Liver (tissue), 9 donors: ENCODE results near the gene DTNA. TPM values are rescaled to one million over a fixed set of nuclear protein-coding genes. Genes with fewer than 3 reads are reported as not detected.

Source experiments
- DNase-seq: peaks from one replicate; pipeline ENCODE4 v3.0.0-alpha.2; 2017; ENCODE audit warnings: low spot score
- H3K27ac ChIP-seq, 2 donors: one replicate each; pipeline ENCODE4 v1.7.0; 2013; ENCODE audit warnings: inconsistent platforms in 2 of 2, low read length in 2 of 2, control low read depth in 1 of 2, low read depth in 1 of 2, mild to moderate bottlenecking in 1 of 2
- H3K27me3 ChIP-seq, 4 donors: one replicate each; pipeline versions ENCODE4 v1.6.1 to v1.7.0; 2013; ENCODE audit warnings: low read length in 3 of 4, inconsistent platforms in 1 of 4, mild to moderate bottlenecking in 1 of 4, moderate library complexity in 1 of 4; ENCODE audit not compliant: control insufficient read depth in 4 of 4, insufficient read depth in 4 of 4
- H3K36me3 ChIP-seq, 4 donors: one replicate each; pipeline versions ENCODE4 v1.6.1 to v1.7.0; 2013; ENCODE audit warnings: low read length in 3 of 4, mild to moderate bottlenecking in 3 of 4, low read depth in 1 of 4, moderate library complexity in 1 of 4; ENCODE audit not compliant: control insufficient read depth in 4 of 4, insufficient read depth in 3 of 4
- H3K4me1 ChIP-seq, 4 donors: one replicate each; pipeline versions ENCODE4 v1.6.1 to v1.7.0; 2013; ENCODE audit warnings: low read length in 3 of 4, mild to moderate bottlenecking in 3 of 4, moderate library complexity in 1 of 4; ENCODE audit not compliant: control insufficient read depth in 4 of 4, insufficient read depth in 4 of 4
- H3K4me3 ChIP-seq, 3 donors: one replicate each; pipeline versions ENCODE4 v1.6.1 to v1.7.0; 2013; ENCODE audit warnings: low read length in 3 of 3, control low read depth in 1 of 3, low read depth in 1 of 3, mild to moderate bottlenecking in 1 of 3
- H3K9ac ChIP-seq, 2 donors: one replicate each; pipeline ENCODE4 v1.7.0; 2013; ENCODE audit warnings: low read length in 2 of 2, mild to moderate bottlenecking in 2 of 2, moderate library complexity in 2 of 2, control low read depth in 1 of 2, low read depth in 1 of 2
- H3K9me3 ChIP-seq, 4 donors: one replicate each; pipeline versions ENCODE4 v1.6.1 to v1.7.0; 2013; ENCODE audit warnings: low read length in 3 of 4; ENCODE audit not compliant: control insufficient read depth in 4 of 4
- FOXA1 ChIP-seq: IDR thresholded peaks from 2 replicates; pipeline ENCODE4 v1.6.1; 2016; ENCODE audit warnings: antibody characterized with exemption
- FOXA2 ChIP-seq: IDR thresholded peaks from 2 replicates; pipeline ENCODE4 v1.6.1; 2016; ENCODE audit warnings: antibody characterized with exemption
- GABPA ChIP-seq, 2 donors: IDR thresholded peaks in 1 of 2; conservative IDR thresholded peaks in 1 of 2; 2 replicates each; pipeline ENCODE4 v1.6.1; 2016; ENCODE audit warnings: antibody characterized with exemption in 2 of 2, mild to moderate bottlenecking in 1 of 2, moderate library complexity in 1 of 2
- HNF4A ChIP-seq, 2 donors: conservative IDR thresholded peaks; 2 replicates each; pipeline ENCODE4 v1.6.1; 2016; ENCODE audit warnings: antibody characterized with exemption in 2 of 2, mild to moderate bottlenecking in 2 of 2
- HNF4G ChIP-seq: IDR thresholded peaks from 2 replicates; pipeline ENCODE4 v1.6.1; 2016; ENCODE audit warnings: antibody characterized with exemption
- JUND ChIP-seq, 2 donors: IDR thresholded peaks; 2 replicates each; pipeline ENCODE4 v1.6.1; 2016; ENCODE audit warnings: antibody characterized with exemption in 2 of 2
- NR2F2 ChIP-seq: IDR thresholded peaks from 2 replicates; pipeline ENCODE4 v1.6.1; 2016; ENCODE audit warnings: antibody characterized with exemption
- RAD21 ChIP-seq, 2 donors: IDR thresholded peaks; 2 replicates each; pipeline ENCODE4 v1.6.1; 2016; ENCODE audit warnings: antibody characterized with exemption in 2 of 2, mild to moderate bottlenecking in 2 of 2
- RXRA ChIP-seq, 2 donors: IDR thresholded peaks; 2 replicates each; pipeline ENCODE4 v1.6.1; 2017 to 2018; ENCODE audit warnings: antibody characterized with exemption in 2 of 2, mild to moderate bottlenecking in 1 of 2
- SP1 ChIP-seq: IDR thresholded peaks from 2 replicates; pipeline ENCODE4 v1.6.1; 2018; ENCODE audit warnings: antibody characterized with exemption, mild to moderate bottlenecking
- TAF1 ChIP-seq: conservative IDR thresholded peaks from 2 replicates; pipeline ENCODE4 v1.6.1; 2016; ENCODE audit warnings: antibody characterized with exemption, mild to moderate bottlenecking
- YY1 ChIP-seq: IDR thresholded peaks from 2 replicates; pipeline ENCODE4 v1.6.1; 2016; ENCODE audit warnings: antibody characterized with exemption, mild to moderate bottlenecking
- WGBS: extraction: QIAGEN DNeasy Blood & Tissue Kit; methylation state at CpG from one replicate; pipeline ENCODE4 v1.1.7; 2013; 5-methylcytosine and 5-hydroxymethylcytosine counted together
- polyA plus RNA-seq, 2 donors: library from polyadenylated mRNA; stranded (reverse) in 1 of 2; unstranded in 1 of 2; fragments of 200-250 nt in 1 of 2; fragments of >200 nt in 1 of 2; fragmentation: Nextera tagmentation in 1 of 2; extraction: Ambion mirVana in 1 of 2; gene quantifications; one replicate each; pipeline versions ENCODE4 v1.2.1 to v1.2.3, GENCODE V29; 2013 to 2015
- total RNA-seq, 2 donors: library from RNA; depleted of rRNA; stranded (reverse); fragments of >200 nt; gene quantifications; one replicate each; pipeline ENCODE4 v1.2.3, GENCODE V29; 2014
- TF ChIP-seq, protein P1 (sequence below): IDR thresholded peaks from 2 replicates; pipeline ENCODE4 v1.6.1; 2016; ENCODE audit warnings: antibody characterized with exemption, mild to moderate bottlenecking
- TF ChIP-seq, protein P2 (sequence below): IDR thresholded peaks from 2 replicates; pipeline ENCODE4 v1.6.1; 2016; ENCODE audit warnings: antibody characterized with exemption
- TF ChIP-seq, protein P3 (sequence below): fragments of 150-350 bp; IDR thresholded peaks from 2 replicates; pipeline ENCODE4 v1.5.1; 2017; ENCODE audit warnings: improper control_type of control experiment, low read depth, low read length; ENCODE audit not compliant: missing input control
- TF ChIP-seq, protein P4 (sequence below): IDR thresholded peaks from 2 replicates; pipeline ENCODE4 v1.6.1; 2016; ENCODE audit warnings: antibody characterized with exemption
- TF ChIP-seq, protein P5 (sequence below): IDR thresholded peaks from 2 replicates; pipeline ENCODE4 v1.6.1; 2016; ENCODE audit warnings: antibody characterized with exemption
- donor health status: healthy.
- donor health status: healthy.
- donor health status: healthy.
- donor health status: healthy.
- donor health status: healthy.

Gene DTNA
- total and polyA plus RNA-seq, 4 donors = 0.33 to 3.2 (median 1.4) TPM

DNA sequence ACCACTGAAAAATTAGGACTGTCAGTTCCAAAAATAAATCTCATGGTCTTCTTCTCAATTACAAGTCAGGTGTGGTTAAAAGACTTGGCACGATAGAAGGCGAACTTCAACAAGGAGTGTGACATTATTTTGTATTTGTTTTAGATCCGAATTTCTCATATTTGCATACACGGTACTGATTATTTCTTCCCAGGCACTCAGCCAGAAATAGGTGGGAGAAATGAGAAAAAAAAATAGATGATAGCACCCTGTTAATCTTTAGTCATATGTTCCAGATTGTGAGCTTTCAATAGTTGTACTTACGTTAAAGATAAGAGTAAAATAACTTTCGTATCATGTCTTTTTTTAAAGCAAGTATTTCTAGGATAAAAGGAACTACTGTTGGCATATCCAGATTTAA is 106.1 kb downstream of the DTNA start:
- H3K36me3 ChIP-seq = no peaks in the 10 kb centered on the region
- no peak overlapping the region for H3K27ac ChIP-seq
- H3K27me3 ChIP-seq = no peaks in the 10 kb centered on the region
- no peak overlapping the region for H3K9ac ChIP-seq
- TF ChIP-seq NR2F2 (no peak), FOXA1 (no peak), HNF4G (no peak), RAD21 (IDR thresholded peaks at IDR 0.05) (no peak)
- TF ChIP-seq, protein P1, sequence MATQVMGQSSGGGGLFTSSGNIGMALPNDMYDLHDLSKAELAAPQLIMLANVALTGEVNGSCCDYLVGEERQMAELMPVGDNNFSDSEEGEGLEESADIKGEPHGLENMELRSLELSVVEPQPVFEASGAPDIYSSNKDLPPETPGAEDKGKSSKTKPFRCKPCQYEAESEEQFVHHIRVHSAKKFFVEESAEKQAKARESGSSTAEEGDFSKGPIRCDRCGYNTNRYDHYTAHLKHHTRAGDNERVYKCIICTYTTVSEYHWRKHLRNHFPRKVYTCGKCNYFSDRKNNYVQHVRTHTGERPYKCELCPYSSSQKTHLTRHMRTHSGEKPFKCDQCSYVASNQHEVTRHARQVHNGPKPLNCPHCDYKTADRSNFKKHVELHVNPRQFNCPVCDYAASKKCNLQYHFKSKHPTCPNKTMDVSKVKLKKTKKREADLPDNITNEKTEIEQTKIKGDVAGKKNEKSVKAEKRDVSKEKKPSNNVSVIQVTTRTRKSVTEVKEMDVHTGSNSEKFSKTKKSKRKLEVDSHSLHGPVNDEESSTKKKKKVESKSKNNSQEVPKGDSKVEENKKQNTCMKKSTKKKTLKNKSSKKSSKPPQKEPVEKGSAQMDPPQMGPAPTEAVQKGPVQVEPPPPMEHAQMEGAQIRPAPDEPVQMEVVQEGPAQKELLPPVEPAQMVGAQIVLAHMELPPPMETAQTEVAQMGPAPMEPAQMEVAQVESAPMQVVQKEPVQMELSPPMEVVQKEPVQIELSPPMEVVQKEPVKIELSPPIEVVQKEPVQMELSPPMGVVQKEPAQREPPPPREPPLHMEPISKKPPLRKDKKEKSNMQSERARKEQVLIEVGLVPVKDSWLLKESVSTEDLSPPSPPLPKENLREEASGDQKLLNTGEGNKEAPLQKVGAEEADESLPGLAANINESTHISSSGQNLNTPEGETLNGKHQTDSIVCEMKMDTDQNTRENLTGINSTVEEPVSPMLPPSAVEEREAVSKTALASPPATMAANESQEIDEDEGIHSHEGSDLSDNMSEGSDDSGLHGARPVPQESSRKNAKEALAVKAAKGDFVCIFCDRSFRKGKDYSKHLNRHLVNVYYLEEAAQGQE = no peak
- no peak overlapping the region for H3K4me3 ChIP-seq
- 77% methylated on average over 6 of the region's 6 CpGs for WGBS
- H3K9me3 ChIP-seq = no peaks in the 10 kb centered on the region
- DNase-seq = no peak
- H3K4me1 ChIP-seq = no peaks in the 10 kb centered on the region

DNA sequence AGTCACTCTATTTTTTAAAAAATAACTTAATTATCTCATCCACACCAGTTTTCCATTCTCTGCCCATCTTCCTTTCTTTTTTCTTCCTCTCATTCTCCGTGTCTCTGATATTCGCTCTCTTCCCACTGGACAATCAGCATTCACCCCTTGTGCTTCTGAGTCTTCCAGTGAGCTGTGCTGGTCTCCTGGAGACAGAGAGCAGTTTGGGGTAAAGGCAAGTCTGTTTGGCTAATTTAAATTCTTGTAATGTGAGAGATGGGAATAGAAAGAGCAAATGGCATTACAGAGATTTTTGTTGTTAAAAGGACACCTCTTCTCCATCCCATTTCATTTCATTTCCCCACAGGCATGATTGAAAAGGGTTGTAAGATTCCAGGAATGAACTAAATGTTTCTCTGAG is 107.5 kb downstream of the DTNA start:
- H3K9ac ChIP-seq = no peak overlapping the region
- 93% methylated on average over 2 of the region's 2 CpGs for WGBS
- H3K27me3 ChIP-seq = no peaks in the 10 kb centered on the region
- H3K36me3 ChIP-seq = no peaks in the 10 kb centered on the region
- no peak overlapping the region for H3K4me3 ChIP-seq
- DNase-seq = no peak
- H3K27ac ChIP-seq = no peak overlapping the region
- no peaks in the 10 kb centered on the region for H3K4me1 ChIP-seq
- TF ChIP-seq, protein P2, sequence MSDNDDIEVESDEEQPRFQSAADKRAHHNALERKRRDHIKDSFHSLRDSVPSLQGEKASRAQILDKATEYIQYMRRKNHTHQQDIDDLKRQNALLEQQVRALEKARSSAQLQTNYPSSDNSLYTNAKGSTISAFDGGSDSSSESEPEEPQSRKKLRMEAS = no peak
- no peaks in the 10 kb centered on the region for H3K9me3 ChIP-seq

DNA sequence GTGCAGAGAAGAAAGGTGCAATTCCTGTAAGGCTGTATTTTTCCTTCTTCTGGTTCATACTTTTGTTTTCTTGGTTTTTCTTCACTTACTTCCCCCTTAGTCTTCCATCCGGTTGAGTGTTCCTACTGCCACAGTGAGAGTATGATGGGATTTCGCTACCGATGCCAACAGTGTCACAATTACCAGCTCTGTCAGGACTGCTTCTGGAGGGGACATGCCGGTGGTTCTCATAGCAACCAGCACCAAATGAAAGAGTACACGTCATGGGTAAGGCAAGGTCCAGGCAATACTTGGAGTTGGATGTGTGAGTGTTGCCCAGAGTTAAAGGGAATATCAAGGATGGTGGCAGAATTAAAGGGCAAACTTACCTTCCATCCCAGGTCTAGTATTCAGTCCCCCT is 108.0 kb downstream of the DTNA start:
- no peaks in the 10 kb centered on the region for H3K4me1 ChIP-seq
- H3K9me3 ChIP-seq = no peaks in the 10 kb centered on the region
- no peak for DNase-seq
- no peaks in the 10 kb centered on the region for H3K36me3 ChIP-seq
- H3K27me3 ChIP-seq = no peaks in the 10 kb centered on the region
- WGBS = 89% methylated on average over 5 of the region's 5 CpGs
- H3K27ac ChIP-seq = no peak overlapping the region
- H3K9ac ChIP-seq = no peak overlapping the region
- H3K4me3 ChIP-seq = no peak overlapping the region
- TF ChIP-seq, protein P1 = no peak
- TF ChIP-seq TAF1 = no peak
- no peak for TF ChIP-seq HNF4A (conservative IDR thresholded peaks at IDR 0.05)
- no peak for TF ChIP-seq GABPA (IDR thresholded peaks at IDR 0.05 in 1 of 2, conservative IDR thresholded peaks at IDR 0.05 in 1 of 2)
- no peak for TF ChIP-seq YY1
- TF ChIP-seq, protein P3, sequence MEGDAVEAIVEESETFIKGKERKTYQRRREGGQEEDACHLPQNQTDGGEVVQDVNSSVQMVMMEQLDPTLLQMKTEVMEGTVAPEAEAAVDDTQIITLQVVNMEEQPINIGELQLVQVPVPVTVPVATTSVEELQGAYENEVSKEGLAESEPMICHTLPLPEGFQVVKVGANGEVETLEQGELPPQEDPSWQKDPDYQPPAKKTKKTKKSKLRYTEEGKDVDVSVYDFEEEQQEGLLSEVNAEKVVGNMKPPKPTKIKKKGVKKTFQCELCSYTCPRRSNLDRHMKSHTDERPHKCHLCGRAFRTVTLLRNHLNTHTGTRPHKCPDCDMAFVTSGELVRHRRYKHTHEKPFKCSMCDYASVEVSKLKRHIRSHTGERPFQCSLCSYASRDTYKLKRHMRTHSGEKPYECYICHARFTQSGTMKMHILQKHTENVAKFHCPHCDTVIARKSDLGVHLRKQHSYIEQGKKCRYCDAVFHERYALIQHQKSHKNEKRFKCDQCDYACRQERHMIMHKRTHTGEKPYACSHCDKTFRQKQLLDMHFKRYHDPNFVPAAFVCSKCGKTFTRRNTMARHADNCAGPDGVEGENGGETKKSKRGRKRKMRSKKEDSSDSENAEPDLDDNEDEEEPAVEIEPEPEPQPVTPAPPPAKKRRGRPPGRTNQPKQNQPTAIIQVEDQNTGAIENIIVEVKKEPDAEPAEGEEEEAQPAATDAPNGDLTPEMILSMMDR = no peak
- TF ChIP-seq RAD21 (IDR thresholded peaks at IDR 0.05) = no peak
- TF ChIP-seq, protein P2 = no peak
- no peak for TF ChIP-seq JUND (IDR thresholded peaks at IDR 0.05)
- no peak for TF ChIP-seq SP1
- TF ChIP-seq FOXA1 = no peak
- no peak for TF ChIP-seq HNF4G
- no peak for TF ChIP-seq FOXA2
- TF ChIP-seq RXRA (IDR thresholded peaks at IDR 0.05) = no peak
- TF ChIP-seq, protein P4, sequence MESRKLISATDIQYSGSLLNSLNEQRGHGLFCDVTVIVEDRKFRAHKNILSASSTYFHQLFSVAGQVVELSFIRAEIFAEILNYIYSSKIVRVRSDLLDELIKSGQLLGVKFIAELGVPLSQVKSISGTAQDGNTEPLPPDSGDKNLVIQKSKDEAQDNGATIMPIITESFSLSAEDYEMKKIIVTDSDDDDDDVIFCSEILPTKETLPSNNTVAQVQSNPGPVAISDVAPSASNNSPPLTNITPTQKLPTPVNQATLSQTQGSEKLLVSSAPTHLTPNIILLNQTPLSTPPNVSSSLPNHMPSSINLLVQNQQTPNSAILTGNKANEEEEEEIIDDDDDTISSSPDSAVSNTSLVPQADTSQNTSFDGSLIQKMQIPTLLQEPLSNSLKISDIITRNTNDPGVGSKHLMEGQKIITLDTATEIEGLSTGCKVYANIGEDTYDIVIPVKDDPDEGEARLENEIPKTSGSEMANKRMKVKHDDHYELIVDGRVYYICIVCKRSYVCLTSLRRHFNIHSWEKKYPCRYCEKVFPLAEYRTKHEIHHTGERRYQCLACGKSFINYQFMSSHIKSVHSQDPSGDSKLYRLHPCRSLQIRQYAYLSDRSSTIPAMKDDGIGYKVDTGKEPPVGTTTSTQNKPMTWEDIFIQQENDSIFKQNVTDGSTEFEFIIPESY = no peak
- TF ChIP-seq, protein P5, sequence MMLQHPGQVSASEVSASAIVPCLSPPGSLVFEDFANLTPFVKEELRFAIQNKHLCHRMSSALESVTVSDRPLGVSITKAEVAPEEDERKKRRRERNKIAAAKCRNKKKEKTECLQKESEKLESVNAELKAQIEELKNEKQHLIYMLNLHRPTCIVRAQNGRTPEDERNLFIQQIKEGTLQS = no peak
